GM21786 (cell line): ENCODE data around the gene GRIP2.

Experiments
- ATAC-seq: cut with Tn5 transposase; IDR thresholded peaks from one replicate; pipeline ENCODE4 v1.9.1; 2021; ENCODE audit not compliant: unreplicated experiment

Gene GRIP2

GRCh38 chr3:14541646-14542045, 1.5 kb upstream of the GRIP2 start:
- ATAC-seq: no peak

DNA sequence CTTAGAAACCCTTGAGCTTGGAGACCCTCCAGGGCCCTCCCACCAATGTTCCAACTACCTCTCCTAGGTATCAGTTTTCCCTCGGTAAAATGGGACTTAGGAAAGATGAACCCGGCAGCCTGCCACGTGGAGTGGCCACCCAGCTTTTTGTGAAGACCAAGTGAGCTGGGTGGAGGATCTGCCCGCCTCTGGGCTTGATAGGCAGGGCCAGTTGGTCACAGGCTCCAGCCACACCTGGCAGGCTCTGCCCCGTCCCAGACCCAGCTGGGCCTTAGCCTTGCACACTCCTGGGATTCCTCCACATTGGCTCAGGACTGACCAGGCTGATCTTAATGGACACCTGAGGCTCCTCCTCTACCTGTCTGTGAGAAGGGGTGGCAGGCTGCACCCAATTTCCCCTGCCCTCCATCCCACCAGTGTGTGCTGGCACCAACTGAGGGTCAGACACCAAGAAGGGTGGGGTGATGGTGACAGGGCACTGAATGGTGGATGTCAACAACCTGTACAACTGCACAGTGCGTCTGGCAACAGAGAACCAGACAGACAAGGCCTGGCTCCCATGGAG, 761 bp upstream of the GRIP2 start:
- ATAC-seq: no peak

- no peak for ATAC-seq
Measured at GRCh38 chr3:14539384-14539741, 779 bp downstream of the GRIP2 start.

- no peak for ATAC-seq
Measured at GRCh38 chr3:14538451-14539088, 1.6 kb downstream of the GRIP2 start.

- no peak for ATAC-seq
Measured at GRCh38 chr3:14537590-14538450, 2.3 kb downstream of the GRIP2 start.

DNA sequence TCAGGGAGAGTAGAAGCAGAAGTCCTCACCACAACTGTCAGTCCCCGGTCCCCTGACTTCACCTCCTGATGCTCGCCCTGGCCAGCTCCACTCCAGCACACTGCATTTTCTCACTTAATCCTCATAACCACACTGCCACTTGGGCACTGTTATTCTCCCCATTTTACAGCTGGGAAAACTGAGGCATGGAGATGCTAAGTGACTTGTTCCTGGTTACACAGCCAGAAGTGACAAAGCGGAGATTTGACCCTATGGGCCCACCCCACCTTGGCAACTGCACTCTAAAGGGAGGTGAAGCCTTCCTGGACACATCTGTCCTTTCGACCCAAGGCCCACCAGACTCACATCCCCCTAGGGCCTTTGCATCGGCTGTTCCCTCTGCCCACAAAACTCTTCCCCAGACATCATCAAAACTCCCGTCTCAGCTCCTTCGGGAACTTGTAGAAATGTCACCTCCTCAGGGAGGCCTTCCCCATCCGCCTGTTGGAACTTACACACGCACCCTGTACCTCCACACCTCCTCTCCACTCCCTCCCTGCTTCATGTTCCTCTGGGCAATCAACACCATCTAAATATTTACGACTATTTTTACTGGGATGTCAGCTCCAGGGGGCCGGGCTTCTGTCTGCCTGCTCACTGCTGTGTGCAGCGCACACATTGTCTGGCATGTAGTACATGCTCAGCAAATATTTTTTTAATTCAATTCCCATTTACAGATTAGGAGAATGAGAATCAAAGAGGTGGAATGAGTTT, 3.1 kb downstream of the GRIP2 start:
- no peak for ATAC-seq

DNA sequence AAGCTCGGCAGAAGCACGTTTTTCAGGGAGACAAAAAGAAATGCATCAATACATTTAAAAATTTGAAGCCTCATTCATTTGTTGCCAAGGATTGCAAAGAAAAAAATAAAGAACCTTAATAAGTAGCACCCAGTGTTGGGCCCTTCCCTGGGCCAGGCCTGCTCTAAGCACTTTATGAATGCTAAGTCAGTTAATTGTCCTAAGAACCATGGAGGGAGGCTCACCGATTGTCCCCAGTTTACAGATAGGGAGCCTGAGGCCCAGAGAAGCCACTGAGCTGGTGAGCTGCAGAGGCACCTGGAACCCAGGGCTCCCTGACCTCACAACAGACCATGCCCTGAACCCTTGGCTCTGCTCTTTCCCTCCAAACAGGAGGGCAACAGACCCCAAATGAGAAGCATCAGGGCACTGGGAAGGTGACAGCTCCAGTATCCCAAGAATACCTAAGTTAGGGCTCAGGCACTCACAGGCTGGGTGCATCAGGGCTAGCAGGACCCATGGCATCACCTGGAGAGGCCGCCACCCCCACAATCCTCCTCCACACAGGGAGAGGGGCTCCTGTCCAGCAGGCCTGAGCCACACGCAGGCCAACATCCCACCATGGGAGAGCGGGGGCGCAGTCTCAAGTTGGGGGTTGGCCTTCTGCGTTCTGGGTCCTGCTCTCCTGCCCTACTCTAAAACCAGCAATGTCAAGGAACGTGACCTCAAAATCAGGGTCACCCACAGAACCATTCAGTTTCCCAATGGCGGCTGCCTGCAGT, 3.9 kb downstream of the GRIP2 start:
- ATAC-seq: no peak

DNA sequence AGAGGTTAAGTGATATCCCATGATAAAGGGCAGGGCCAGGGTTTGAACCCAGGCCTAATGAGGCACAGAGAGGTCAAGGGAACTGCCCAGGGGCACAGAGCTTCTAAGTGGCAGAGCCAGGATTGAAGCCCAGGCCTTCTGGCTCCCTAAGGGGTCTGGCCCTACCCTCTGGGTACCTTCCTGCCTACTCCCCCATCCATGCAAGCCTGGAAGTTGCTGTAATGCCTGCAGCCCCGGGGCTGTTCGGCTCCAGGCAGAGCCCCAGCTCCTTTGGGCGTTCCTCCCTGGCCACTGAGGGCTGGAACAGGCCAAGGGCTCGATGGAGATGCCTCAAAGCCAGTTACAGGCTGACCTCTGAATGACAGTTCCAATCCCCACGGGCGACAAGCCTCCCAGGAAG, 4.5 kb downstream of the GRIP2 start:
- no peak for ATAC-seq

- ATAC-seq: no peak
Measured at GRCh38 chr3:14534516-14535191, 5.5 kb downstream of the GRIP2 start.

- ATAC-seq: no peak
Measured at GRCh38 chr3:14533457-14533958, 6.6 kb downstream of the GRIP2 start.

DNA sequence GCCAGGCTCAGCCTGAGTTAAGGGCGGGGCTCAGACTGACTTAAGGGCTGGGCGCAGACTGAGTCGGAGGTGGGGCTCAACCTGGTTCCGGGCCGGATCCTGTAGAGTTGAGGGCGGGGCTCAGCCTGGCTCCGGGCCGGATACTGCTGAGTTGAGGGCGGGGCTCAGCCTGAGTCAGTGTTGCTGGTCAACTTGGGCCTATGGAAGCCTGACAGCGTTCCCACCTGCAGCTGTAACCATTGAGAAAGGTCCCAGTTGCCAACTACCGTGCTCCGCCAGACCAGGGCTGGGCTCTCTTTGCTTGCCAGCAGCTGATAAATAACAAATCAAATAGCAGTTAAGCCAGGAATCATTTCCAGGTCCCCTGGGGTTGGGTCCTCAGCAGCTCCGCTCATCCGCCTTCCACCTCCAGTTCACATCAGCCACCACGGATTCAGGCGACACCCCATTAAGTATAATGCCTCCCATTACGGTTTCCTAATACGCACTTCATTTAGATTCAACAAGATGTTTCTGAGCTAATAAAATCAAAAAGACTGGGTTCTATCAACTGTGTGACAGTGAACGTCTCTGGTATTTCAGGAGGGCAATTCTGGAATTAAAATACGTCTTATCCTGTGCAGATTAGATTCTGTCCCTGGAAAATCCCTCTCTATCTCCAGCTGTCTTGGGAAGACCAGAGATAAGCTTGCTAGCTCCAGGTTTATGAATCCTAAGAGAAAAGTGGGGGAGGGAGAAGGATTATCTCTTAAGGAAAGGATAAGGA, 7.3 kb downstream of the GRIP2 start:
- ATAC-seq: no peak

GRCh38 chr3:14531856-14532395, 8.2 kb downstream of the GRIP2 start:
- no peak for ATAC-seq

DNA sequence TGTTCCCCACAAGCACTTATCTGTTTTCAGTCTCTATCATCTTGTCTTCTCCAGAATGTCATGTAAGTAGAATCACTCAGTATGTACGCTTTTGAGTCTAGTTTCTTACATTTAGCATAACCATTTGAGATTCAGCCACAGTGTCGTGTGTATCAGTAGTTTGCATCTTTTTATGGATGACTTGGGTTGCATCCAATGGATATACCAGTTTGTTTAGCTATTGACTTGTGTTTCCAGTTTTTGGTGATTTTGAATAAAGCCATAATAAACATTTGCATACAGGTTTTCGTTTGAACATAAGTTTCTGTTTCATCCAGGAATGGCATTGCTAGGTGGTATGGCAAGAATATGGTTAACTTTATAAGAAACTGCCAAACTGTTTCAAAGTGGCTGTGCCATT, 12.1 kb downstream of the GRIP2 start:
- no peak for ATAC-seq

DNA sequence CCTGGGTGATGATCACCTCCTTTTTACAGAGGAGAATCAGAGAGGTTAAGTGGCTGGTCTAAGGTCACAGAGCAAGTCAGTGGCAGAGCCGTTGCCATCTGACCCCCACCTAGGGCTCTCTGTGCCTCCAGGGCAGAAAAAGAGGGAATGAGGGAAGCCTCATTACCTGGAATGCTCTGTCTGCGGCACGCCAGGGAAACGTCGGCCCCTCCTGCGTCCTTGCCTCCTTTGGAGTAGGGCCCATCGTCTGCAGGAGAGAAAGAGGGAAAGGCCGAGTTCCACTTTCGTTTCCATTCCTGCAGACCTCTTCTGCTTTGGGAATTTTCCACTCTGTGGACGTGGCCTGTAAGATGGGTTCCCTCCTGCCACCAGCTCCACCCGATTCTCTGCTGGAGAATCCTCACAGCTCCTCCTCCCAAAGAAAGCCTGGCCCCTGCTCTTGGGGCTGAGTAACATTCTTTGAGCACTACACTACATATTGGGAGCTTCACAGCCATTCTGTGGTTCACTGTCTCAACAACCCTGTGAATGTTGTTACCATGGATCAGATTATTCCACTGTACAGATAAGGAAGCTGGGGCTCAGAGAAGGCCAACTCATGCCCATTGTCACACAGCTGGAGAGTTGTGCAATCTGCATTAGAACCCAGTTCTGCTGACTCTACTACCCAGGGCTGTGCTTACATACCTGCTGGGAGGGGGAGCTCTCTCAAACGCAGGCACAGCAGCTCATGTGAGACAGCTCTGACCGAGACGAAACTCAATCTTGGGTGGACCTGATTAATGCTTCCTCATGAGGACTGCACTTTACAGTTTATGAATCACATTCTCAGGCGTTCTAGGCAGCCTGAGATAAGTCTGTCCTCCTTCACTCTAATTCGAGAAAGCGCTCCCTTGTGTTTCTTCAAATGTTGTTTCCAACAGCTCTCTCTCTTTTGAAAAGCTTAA, 14.2 kb downstream of the GRIP2 start:
- no peak for ATAC-seq

DNA sequence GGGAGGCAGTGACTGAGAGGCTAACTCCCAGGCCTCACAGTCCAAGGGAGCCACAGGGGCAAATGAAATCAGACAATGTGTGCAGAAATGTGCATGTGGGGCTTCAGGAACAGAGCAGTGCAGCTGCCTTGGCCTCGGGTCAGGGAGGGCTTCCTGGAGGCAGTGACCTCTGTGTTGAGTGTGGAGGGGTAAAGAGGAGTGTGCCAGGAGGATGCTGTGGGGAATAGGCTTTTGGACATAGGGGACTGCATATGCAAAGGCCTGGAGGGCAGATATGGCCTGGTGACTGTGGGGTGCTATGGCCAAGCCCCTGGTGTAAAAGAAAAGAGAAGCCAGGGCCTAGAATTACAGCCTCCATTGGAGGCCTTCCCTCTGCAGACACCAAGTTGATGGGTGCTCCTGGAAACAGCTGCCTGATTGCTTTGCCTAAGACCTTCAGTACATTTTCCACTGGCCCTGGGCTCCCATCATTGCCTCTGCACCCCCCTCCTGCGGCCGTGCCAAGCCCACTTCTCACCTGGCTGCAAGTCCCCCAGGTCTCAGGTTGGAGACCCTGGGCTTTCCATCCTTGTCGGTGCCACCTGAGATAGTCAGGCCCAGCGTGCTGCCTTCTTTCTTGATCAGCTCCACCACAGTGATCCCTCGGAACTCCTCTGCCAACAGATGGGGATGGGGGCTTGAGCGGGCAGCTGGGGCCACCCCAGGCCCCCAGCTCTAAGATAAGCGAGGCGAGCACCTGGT, 15.1 kb downstream of the GRIP2 start:
- no peak for ATAC-seq

- no peak for ATAC-seq
Measured at GRCh38 chr3:14524311-14524711, 15.8 kb downstream of the GRIP2 start.

- ATAC-seq: no peak
Measured at GRCh38 chr3:14523792-14524191, 16.4 kb downstream of the GRIP2 start.
